Fibroblast of villous mesenchyme (primary cell): ENCODE data around the gene GTF2F2. TPM values are rescaled to one million over a fixed set of nuclear protein-coding genes. Genes with fewer than 3 reads are reported as not detected.
A peak's percentile ranks its signal among the peaks of the same experiment; 100 is the strongest.

ENCODE experiments used
- DNase-seq: peaks from one replicate; pipeline ENCODE4 v3.0.0-alpha.2; 2010; ENCODE audit warnings: low read depth
- H3K4me3 ChIP-seq: 2 replicates; pipeline ENCODE4 v1.5.1; 2011; ENCODE audit warnings: low read depth, mild to moderate bottlenecking, low read length
- total RNA-seq: library from RNA; depleted of rRNA; stranded (reverse); fragments of >200 nt; gene quantifications from 2 replicates; pipeline ENCODE4 v1.2.3, GENCODE V29; 2012
- TF ChIP-seq, protein P1 (sequence below): IDR thresholded peaks from 2 replicates; pipeline ENCODE4 v1.5.1; 2012; ENCODE audit warnings: low read depth, mild to moderate bottlenecking, low read length; ENCODE audit not compliant: insufficient read depth

GTF2F2 gene
- total RNA-seq, 1 donor: 38.0 TPM

DNA sequence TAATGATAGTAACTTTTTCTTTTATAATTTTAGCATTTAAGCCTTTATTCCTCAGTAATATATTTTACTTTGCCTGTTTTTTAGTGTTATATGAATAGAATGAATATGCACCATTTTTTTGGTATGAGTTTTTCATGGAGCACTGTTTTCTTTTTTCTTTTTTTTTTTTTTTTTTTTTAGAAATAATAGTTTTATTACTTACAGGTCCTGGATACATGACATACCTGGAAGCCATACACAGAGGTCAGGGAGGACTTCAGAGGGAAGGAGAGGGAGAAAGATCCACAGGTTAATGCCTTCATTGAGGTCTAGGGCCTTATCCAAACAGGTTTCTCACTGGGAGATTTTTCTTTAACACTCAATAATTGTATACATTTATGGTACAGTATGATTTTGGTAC lies 54.2 kb downstream of the GTF2F2 start:
- no peak overlapping the region for H3K4me3 ChIP-seq

DNA sequence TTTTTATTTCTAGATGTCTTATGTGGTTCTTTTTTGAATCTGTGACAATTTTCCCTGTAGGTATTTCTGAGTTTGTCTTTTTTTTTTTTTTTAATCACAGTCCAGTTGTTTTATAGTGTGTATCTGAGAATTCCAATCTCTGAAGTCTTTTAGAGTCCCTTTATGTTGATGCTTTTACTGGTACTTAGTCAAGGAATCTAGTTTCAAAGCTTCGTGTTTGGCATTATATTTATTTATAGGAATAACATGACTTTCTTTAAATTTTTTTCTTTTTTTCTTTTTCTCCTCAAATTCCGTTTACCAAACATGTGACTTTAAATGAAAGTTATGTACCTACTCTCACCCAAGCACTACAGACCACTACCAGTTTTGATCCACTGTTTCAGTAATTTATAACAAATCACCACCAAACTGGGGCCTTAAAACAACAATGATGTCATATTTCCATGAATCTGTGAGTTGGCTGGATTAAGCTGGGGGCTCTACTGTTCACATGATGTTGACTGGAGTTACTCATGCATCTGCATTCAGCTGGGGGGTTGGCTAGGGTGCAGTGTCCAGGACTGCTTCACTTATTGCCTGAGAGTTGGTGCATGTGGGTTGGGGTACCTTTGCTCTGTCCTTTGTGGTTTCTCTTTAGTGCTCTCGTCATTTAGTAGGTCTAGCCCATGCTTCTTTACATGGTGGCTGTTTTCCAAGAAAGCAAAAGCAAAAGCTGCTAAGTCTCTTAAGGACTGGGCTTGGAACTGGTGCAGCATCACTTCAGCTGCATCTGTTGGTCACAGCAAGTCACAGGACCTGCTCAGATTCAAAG lies 58.2 kb downstream of the GTF2F2 start:
- H3K4me3 ChIP-seq: no peak overlapping the region
- peak; percentile 64 for DNase-seq

More for the DNA sequence above, 54.2 kb downstream of the GTF2F2 start:
- TF ChIP-seq, protein P1, sequence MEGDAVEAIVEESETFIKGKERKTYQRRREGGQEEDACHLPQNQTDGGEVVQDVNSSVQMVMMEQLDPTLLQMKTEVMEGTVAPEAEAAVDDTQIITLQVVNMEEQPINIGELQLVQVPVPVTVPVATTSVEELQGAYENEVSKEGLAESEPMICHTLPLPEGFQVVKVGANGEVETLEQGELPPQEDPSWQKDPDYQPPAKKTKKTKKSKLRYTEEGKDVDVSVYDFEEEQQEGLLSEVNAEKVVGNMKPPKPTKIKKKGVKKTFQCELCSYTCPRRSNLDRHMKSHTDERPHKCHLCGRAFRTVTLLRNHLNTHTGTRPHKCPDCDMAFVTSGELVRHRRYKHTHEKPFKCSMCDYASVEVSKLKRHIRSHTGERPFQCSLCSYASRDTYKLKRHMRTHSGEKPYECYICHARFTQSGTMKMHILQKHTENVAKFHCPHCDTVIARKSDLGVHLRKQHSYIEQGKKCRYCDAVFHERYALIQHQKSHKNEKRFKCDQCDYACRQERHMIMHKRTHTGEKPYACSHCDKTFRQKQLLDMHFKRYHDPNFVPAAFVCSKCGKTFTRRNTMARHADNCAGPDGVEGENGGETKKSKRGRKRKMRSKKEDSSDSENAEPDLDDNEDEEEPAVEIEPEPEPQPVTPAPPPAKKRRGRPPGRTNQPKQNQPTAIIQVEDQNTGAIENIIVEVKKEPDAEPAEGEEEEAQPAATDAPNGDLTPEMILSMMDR: no peak
- no peak for DNase-seq

DNA sequence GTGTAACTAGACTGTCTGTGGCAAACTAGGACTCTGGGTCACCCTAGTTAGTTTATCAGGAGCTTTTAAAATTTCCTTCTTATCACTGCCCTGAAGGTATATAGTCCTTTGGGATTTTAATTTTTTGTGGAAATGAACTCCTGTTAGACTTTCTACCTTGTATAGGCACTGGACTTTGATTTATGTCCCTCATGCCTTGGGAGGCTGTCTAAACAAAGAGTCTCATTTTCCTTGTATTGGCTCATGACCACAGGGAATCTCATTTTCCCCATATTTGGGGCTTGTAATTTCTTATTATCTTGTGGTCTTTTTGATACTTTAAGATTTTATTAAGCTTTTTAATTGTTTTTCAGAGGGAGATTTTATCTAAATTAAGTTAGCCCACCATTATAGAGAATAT lies 59.1 kb downstream of the GTF2F2 start:
- H3K4me3 ChIP-seq: no peak overlapping the region
- TF ChIP-seq, protein P1: no peak
- no peak for DNase-seq

More for the DNA sequence above, 58.2 kb downstream of the GTF2F2 start:
- TF ChIP-seq, protein P1: no peak

DNA sequence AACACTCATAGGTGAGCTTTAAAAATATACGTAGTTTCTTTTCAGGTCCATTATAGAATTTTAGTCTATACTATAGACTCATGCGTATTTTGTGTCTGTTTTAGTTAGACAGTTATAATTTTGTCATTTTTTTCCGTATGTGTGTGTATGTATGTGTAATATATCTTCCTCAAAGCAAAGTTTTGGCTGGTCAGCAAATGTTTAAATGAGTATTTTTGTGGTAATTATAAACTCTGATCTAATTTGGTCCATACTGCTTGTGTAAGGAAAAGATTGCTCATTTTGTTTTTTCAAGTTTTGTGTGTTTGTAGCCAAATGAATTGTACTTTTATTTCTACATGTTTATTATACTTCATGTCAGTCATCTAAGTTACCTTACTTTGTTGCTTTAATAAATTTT lies 60.0 kb downstream of the GTF2F2 start:
- no peak overlapping the region for H3K4me3 ChIP-seq
- TF ChIP-seq, protein P1: no peak
- no peak for DNase-seq

DNA sequence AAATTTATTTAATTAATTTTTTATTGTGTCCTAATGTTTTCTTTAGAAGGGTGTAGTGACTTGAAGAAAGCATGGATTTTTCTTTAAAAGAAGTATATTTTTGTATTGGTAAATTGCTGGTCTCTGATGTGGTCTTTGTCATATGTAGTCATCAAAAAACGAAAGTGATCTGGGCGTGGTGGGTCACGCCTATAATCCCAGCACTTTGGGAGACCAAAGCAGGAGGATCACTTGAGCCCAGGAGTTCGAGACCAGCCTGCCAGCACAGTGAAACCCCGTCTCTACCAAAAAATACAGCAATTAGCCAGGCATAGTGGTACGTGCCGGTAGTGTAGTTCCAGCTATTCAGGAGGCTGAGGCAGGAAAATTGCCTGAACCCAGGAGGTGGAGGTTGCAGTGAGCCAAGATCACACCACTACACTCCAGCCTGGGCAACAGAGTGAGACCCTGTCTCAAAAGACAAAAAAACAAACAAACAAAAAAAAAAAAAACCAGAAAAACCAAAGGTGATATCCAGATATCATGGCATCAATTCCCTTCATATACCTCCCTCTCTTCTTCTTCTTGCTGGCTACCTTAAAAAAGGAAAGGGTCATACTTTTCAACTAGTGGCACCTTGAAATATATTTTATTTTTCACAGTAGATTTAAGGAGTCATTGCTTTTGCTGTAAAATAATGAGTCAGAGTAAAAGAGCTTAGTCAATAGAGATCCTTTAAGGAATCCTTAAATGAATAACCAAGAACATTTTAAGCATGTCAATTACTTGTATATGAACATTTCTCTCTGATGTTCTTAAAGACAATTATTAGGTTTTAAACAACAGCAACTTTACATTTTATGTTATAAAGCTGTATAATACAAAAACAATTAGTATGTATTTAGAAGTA lies 60.6 kb downstream of the GTF2F2 start:
- DNase-seq: no peak
- no peak overlapping the region for H3K4me3 ChIP-seq
- TF ChIP-seq, protein P1: no peak

DNA sequence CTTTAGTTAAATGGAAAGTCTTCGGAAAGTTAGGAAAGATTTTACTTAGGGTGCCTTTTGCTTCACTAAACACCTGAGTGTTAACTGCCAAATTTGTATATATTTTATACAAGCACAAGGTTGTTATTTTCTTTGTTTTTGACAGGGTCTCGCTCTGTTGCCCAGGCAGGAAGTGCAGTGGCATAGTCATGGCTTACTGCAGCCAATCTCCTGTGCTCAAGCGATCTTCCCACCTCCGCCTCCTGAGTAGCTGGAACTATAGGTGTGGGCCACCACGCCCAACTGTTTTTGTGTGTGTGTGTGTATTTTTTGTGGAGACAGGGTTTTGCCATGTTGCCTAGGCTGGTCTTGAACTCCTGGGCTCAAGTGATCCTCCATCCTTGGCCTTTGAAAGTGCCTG lies 64.4 kb downstream of the GTF2F2 start:
- no peak for DNase-seq
- H3K4me3 ChIP-seq: no peak overlapping the region
- TF ChIP-seq, protein P1: no peak
